ENCODE results near the gene C13orf46. TPM values are rescaled to one million over a fixed set of nuclear protein-coding genes. Genes with fewer than 3 reads are reported as not detected.

Gene C13orf46
- total and polyA plus RNA-seq, 2 of the 8 experiments (the other 6 are each of a cell fraction or from before 2014, with no cell fraction given) = 0.23 to 0.28 TPM

- Histone ChIP-seq H2BK20ac (ENCODE audit: low read length) (no peak overlapping the region), H2BK120ac (replicated peaks; ENCODE audit: low read depth, low read length) (no peak overlapping the region), H4K91ac (replicated peaks; ENCODE audit: insufficient read length, low read length) (no peak overlapping the region), H4K5ac (ENCODE audit: insufficient read length, low read depth, low read length) (no peak overlapping the region), H3K9ac (replicated peaks in 1 of 4; ENCODE audit: extremely low read depth in 1 of 4, low read depth in 3 of 4, low read length in 3 of 4) (no peak overlapping the region), H3K18ac (ENCODE audit: extremely low read depth, low read length) (no peak overlapping the region), H2AFZ (ENCODE audit: low read length) (no peak overlapping the region), H2AK5ac (ENCODE audit: low read depth, low read length) (no peak overlapping the region; the same call in 1 of the 2 replicates), H3K4me1 (replicated peaks in 1 of 4; ENCODE audit: control insufficient read depth in 3 of 4, insufficient read depth in 4 of 4, low read length in 3 of 4) (peaks cover 0 to 4% (median 0%) of the 10 kb centered on the region in 4 experiments; a peak in 2 of 7 replicates), H2BK15ac (ENCODE audit: low read length) (no peak overlapping the region), H2BK5ac (ENCODE audit: low read depth, low read length) (peak overlapping the region; percentile 44; the same call in 1 of the 2 replicates), H3K36me3 (ENCODE audit: control insufficient read depth in 2 of 4, insufficient read depth in 4 of 4, low read length in 3 of 4) (0 out of 8 replicates have a peak, but pooled peaks cover 0 to 3% (median 0%) of the 10 kb centered on the region in 4 experiments), H4K20me1 (replicated peaks in 1 of 2; ENCODE audit: control insufficient read depth in 1 of 2, insufficient read depth in 2 of 2, low read length in 2 of 2) (peaks cover 0 to 7% of the 10 kb centered on the region in 2 experiments), H3K4me3 (ENCODE audit: extremely low read depth in 1 of 4, insufficient read depth in 2 of 4, low read depth in 3 of 4, low read length in 4 of 4) (no peak overlapping the region), H3K79me2 (ENCODE audit: control insufficient read depth in 1 of 2, insufficient read depth in 2 of 2, low read length in 2 of 2) (no peaks in the 10 kb centered on the region), H3K4ac (replicated peaks; ENCODE audit: insufficient read length, low read depth, low read length) (peak overlapping the region; percentile 66), H3K27me3 (replicated peaks in 1 of 4; ENCODE audit: control insufficient read depth in 3 of 4, extremely low read depth in 1 of 4, insufficient read depth in 3 of 4, low read length in 3 of 4) (no peaks in the 10 kb centered on the region), H3K23me2 (ENCODE audit: low read depth, low read length) (peaks cover 1% of the 10 kb centered on the region; the same call in 1 of the 2 replicates), H3K9me3 (ENCODE audit: insufficient read depth in 2 of 2, low read depth in 1 of 2, low read length in 1 of 2) (no peaks in the 10 kb centered on the region), H3K79me1 (ENCODE audit: low read depth, low read length) (no peaks in the 10 kb centered on the region), H4K8ac (ENCODE audit: extremely low read depth, insufficient read depth, low read length) (no peak overlapping the region), H3K4me2 (ENCODE audit: insufficient read depth in 1 of 2, low read depth in 2 of 2, low read length in 2 of 2) (no peak overlapping the region), H3K23ac (ENCODE audit: insufficient read length) (no peak overlapping the region), H3K14ac (ENCODE audit: insufficient read length) (no peak overlapping the region), H3K27ac (ENCODE audit: low read depth, low read length) (no peak overlapping the region), H2BK12ac (ENCODE audit: low read depth, low read length) (0 out of 2 replicates have a peak overlapping the region, but pooled peaks have one; percentile 60), H3K56ac (replicated peaks; ENCODE audit: insufficient read length, low read depth, low read length) (no peak overlapping the region)
- FAIRE-seq (no peak), DNase-seq (ENCODE audit: low read depth in 1 of 2, low spot score in 2 of 2) (no peak)
- CTCF ChIA-PET (ENCODE audit: partially characterized antibody) = interaction anchor here (0.6 to 2.0 kb wide), 2 partner anchors 10 to 14 kb away, joined by 3 to 7 read pairs; no protein-coding TSS in a partner anchor
- POLR2A ChIA-PET (ENCODE audit: partially characterized antibody) = no interaction called here
- WGBS, 2 experiments (ENCODE audit: extremely low coverage in 1 of 2, insufficient coverage in 1 of 2, insufficient read length in 1 of 2, insufficient replicate concordance in 2 of 2, low coverage in 1 of 2, low lambda C conversion rate in 2 of 2, missing lambda C conversion rate in 1 of 2) = 94% methylated on average over 12 of the region's 12 CpGs; no CpG with 5 or more reads in 1 of the 2 experiments
- TF ChIP-seq FOSL1 (IDR thresholded peaks at IDR 0.05; ENCODE audit: insufficient read depth, low read depth, low read length) (no peak), JUND (IDR thresholded peaks at IDR 0.05; ENCODE audit: low read length) (no peak), RBBP5 (IDR thresholded peaks at IDR 0.05; ENCODE audit: borderline replicate concordance, low read depth, low read length) (no peak), RAD21 (IDR thresholded peaks at IDR 0.05 in 1 of 2, conservative IDR thresholded peaks at IDR 0.05 in 1 of 2; ENCODE audit: low read depth in 2 of 2, low read length in 2 of 2) (no peak), USF2 (IDR thresholded peaks at IDR 0.05; ENCODE audit: low read length) (no peak), TEAD4 (IDR thresholded peaks at IDR 0.05; ENCODE audit: low read depth, low read length) (no peak)
Observed at GRCh38 chr13:113980489-113981064, 6.7 kb upstream of the C13orf46 start.

Data from H1 (cell line).